ENCODE measurements around the gene RTTN. TPM values are rescaled to one million over a fixed set of nuclear protein-coding genes. Genes with fewer than 3 reads are reported as not detected.

RTTN gene
- polyA plus RNA-seq, 4 donors: 0.89 to 9.0 (median 2.4) TPM

- 74 to 90% (median 79%) methylated on average over 8 of the region's 8 CpGs for WGBS, 3 donors
- H3K9me3 ChIP-seq (ENCODE audit: control insufficient read depth in 2 of 2, insufficient read depth in 1 of 2, low read depth in 1 of 2, low read length in 1 of 2): peaks cover 0 to 4% of the 10 kb centered on the region in 2 donors
- H3K36me3 ChIP-seq (ENCODE audit: control insufficient read depth in 3 of 3, insufficient read depth in 2 of 3, low read depth in 1 of 3, low read length in 3 of 3): no peaks in the 10 kb centered on the region
- H3K4me1 ChIP-seq (ENCODE audit: control insufficient read depth in 3 of 3, insufficient read depth in 2 of 3, low read depth in 1 of 3, low read length in 2 of 3): no peaks in the 10 kb centered on the region
- no peaks in the 10 kb centered on the region for H3K27me3 ChIP-seq (ENCODE audit: control insufficient read depth in 3 of 3, insufficient read depth in 3 of 3, low read length in 3 of 3)
- no peak for FAIRE-seq
- DNase-seq: peak in 1 of 2 donors; percentile 12
- H3K27ac ChIP-seq (ENCODE audit: low read depth in 1 of 3, low read length in 2 of 3): no peak overlapping the region
- no peak overlapping the region for H3K4me3 ChIP-seq (ENCODE audit: low read depth in 1 of 3, low read length in 3 of 3)
These were observed 237.4 kb downstream of the RTTN start for GRCh38 chr18:69968039-69968438.

GRCh38 chr18:69963196-69963595 lies 242.3 kb downstream of the RTTN start:
- FAIRE-seq (no peak), DNase-seq (no peak)
- Histone ChIP-seq H3K9me3 (ENCODE audit: control insufficient read depth in 2 of 2, insufficient read depth in 1 of 2, low read depth in 1 of 2, low read length in 1 of 2) (no peaks in the 10 kb centered on the region), H3K36me3 (ENCODE audit: control insufficient read depth in 3 of 3, insufficient read depth in 2 of 3, low read depth in 1 of 3, low read length in 3 of 3) (no peaks in the 10 kb centered on the region), H3K4me3 (ENCODE audit: low read depth in 1 of 3, low read length in 3 of 3) (no peak overlapping the region), H3K27me3 (ENCODE audit: control insufficient read depth in 3 of 3, insufficient read depth in 3 of 3, low read length in 3 of 3) (no peaks in the 10 kb centered on the region), H3K27ac (ENCODE audit: low read depth in 1 of 3, low read length in 2 of 3) (no peak overlapping the region), H3K4me1 (ENCODE audit: control insufficient read depth in 3 of 3, insufficient read depth in 2 of 3, low read depth in 1 of 3, low read length in 2 of 3) (no peaks in the 10 kb centered on the region)
- 93 to 96% (median 93%) methylated on average over 4 of the region's 4 CpGs for WGBS, 3 donors

GRCh38 chr18:69961718-69962117 lies 243.8 kb downstream of the RTTN start:
- H3K36me3 ChIP-seq (ENCODE audit: control insufficient read depth in 3 of 3, insufficient read depth in 2 of 3, low read depth in 1 of 3, low read length in 3 of 3): no peaks in the 10 kb centered on the region
- no peaks in the 10 kb centered on the region for H3K4me1 ChIP-seq (ENCODE audit: control insufficient read depth in 3 of 3, insufficient read depth in 2 of 3, low read depth in 1 of 3, low read length in 2 of 3)
- FAIRE-seq (no peak), DNase-seq (no peak)
- H3K27ac ChIP-seq (ENCODE audit: low read depth in 1 of 3, low read length in 2 of 3): no peak overlapping the region
- no peaks in the 10 kb centered on the region for H3K27me3 ChIP-seq (ENCODE audit: control insufficient read depth in 3 of 3, insufficient read depth in 3 of 3, low read length in 3 of 3)
- WGBS, 3 donors: 94 to 97% (median 95%) methylated on average over 3 of the region's 3 CpGs
- H3K9me3 ChIP-seq (ENCODE audit: control insufficient read depth in 2 of 2, insufficient read depth in 1 of 2, low read depth in 1 of 2, low read length in 1 of 2): no peaks in the 10 kb centered on the region
- no peak overlapping the region for H3K4me3 ChIP-seq (ENCODE audit: low read depth in 1 of 3, low read length in 3 of 3)

- FAIRE-seq: no peak
- Histone ChIP-seq H3K4me1 (ENCODE audit: control insufficient read depth in 3 of 3, insufficient read depth in 2 of 3, low read depth in 1 of 3, low read length in 2 of 3) (peaks cover 0 to 4% (median 0%) of the 10 kb centered on the region in 3 donors), H3K27me3 (ENCODE audit: control insufficient read depth in 3 of 3, insufficient read depth in 3 of 3, low read length in 3 of 3) (no peaks in the 10 kb centered on the region), H3K27ac (ENCODE audit: low read depth in 1 of 3, low read length in 2 of 3) (no peak overlapping the region), H3K4me3 (ENCODE audit: low read depth in 1 of 3, low read length in 3 of 3) (no peak overlapping the region), H3K36me3 (ENCODE audit: control insufficient read depth in 3 of 3, insufficient read depth in 2 of 3, low read depth in 1 of 3, low read length in 3 of 3) (no peaks in the 10 kb centered on the region), H3K9me3 (ENCODE audit: control insufficient read depth in 2 of 2, insufficient read depth in 1 of 2, low read depth in 1 of 2, low read length in 1 of 2) (no peaks in the 10 kb centered on the region)
- no peak for DNase-seq
- WGBS, 3 donors: 66 to 89% (median 77%) methylated on average over 5 of the region's 5 CpGs
These were observed 247.1 kb downstream of the RTTN start for GRCh38 chr18:69958422-69958821.

- WGBS, 3 donors: 83 to 88% (median 84%) methylated on average over 3 of the region's 3 CpGs
- Histone ChIP-seq H3K27me3 (ENCODE audit: control insufficient read depth in 3 of 3, insufficient read depth in 3 of 3, low read length in 3 of 3) (no peaks in the 10 kb centered on the region), H3K36me3 (ENCODE audit: control insufficient read depth in 3 of 3, insufficient read depth in 2 of 3, low read depth in 1 of 3, low read length in 3 of 3) (no peaks in the 10 kb centered on the region), H3K9me3 (ENCODE audit: control insufficient read depth in 2 of 2, insufficient read depth in 1 of 2, low read depth in 1 of 2, low read length in 1 of 2) (no peaks in the 10 kb centered on the region), H3K4me3 (ENCODE audit: low read depth in 1 of 3, low read length in 3 of 3) (no peak overlapping the region), H3K4me1 (ENCODE audit: control insufficient read depth in 3 of 3, insufficient read depth in 2 of 3, low read depth in 1 of 3, low read length in 2 of 3) (peaks cover 0 to 4% (median 0%) of the 10 kb centered on the region in 3 donors), H3K27ac (ENCODE audit: low read depth in 1 of 3, low read length in 2 of 3) (no peak overlapping the region)
- DNase-seq (no peak), FAIRE-seq (no peak)
These were observed 247.7 kb downstream of the RTTN start for GRCh38 chr18:69957747-69958146.

- FAIRE-seq (no peak), DNase-seq (no peak)
- Histone ChIP-seq H3K4me1 (ENCODE audit: control insufficient read depth in 3 of 3, insufficient read depth in 2 of 3, low read depth in 1 of 3, low read length in 2 of 3) (peaks cover 0 to 4% (median 0%) of the 10 kb centered on the region in 3 donors), H3K36me3 (ENCODE audit: control insufficient read depth in 3 of 3, insufficient read depth in 2 of 3, low read depth in 1 of 3, low read length in 3 of 3) (no peaks in the 10 kb centered on the region), H3K27me3 (ENCODE audit: control insufficient read depth in 3 of 3, insufficient read depth in 3 of 3, low read length in 3 of 3) (no peaks in the 10 kb centered on the region), H3K4me3 (ENCODE audit: low read depth in 1 of 3, low read length in 3 of 3) (no peak overlapping the region), H3K9me3 (ENCODE audit: control insufficient read depth in 2 of 2, insufficient read depth in 1 of 2, low read depth in 1 of 2, low read length in 1 of 2) (no peaks in the 10 kb centered on the region), H3K27ac (ENCODE audit: low read depth in 1 of 3, low read length in 2 of 3) (peak overlapping the region in 1 of 3 donors; percentile 12)
- 56 to 73% (median 67%) methylated on average over 20 of the region's 20 CpGs for WGBS, 3 donors
These were observed 248.5 kb downstream of the RTTN start for GRCh38 chr18:69956665-69957620.

- no peak for FAIRE-seq
These were observed 249.4 kb downstream of the RTTN start for GRCh38 chr18:69956057-69956456.

GRCh38 chr18:69954719-69955480 lies 250.6 kb downstream of the RTTN start:
- DNase-seq (no peak), FAIRE-seq (no peak)
- peak overlapping the region in 1 of 3 donors; percentile 43 for H3K27ac ChIP-seq (ENCODE audit: low read depth in 1 of 3, low read length in 2 of 3)
- H3K4me3 ChIP-seq (ENCODE audit: low read depth in 1 of 3, low read length in 3 of 3): no peak overlapping the region
- no peaks in the 10 kb centered on the region for H3K9me3 ChIP-seq (ENCODE audit: control insufficient read depth in 2 of 2, insufficient read depth in 1 of 2, low read depth in 1 of 2, low read length in 1 of 2)
- peaks cover 0 to 4% (median 0%) of the 10 kb centered on the region in 3 donors for H3K4me1 ChIP-seq (ENCODE audit: control insufficient read depth in 3 of 3, insufficient read depth in 2 of 3, low read depth in 1 of 3, low read length in 2 of 3)
- H3K27me3 ChIP-seq (ENCODE audit: control insufficient read depth in 3 of 3, insufficient read depth in 3 of 3, low read length in 3 of 3): no peaks in the 10 kb centered on the region
- H3K36me3 ChIP-seq (ENCODE audit: control insufficient read depth in 3 of 3, insufficient read depth in 2 of 3, low read depth in 1 of 3, low read length in 3 of 3): no peaks in the 10 kb centered on the region
- 57 to 61% (median 59%) methylated on average over 5 of the region's 5 CpGs for WGBS, 3 donors

More at GRCh38 chr18:69956057-69956456, 249.4 kb downstream of the RTTN start:
- peak overlapping the region in 2 of 3 donors; percentile 15 to 55 for H3K27ac ChIP-seq (ENCODE audit: low read depth in 1 of 3, low read length in 2 of 3)
- no peaks in the 10 kb centered on the region for H3K9me3 ChIP-seq (ENCODE audit: control insufficient read depth in 2 of 2, insufficient read depth in 1 of 2, low read depth in 1 of 2, low read length in 1 of 2)
- 70 to 72% (median 70%) methylated on average over 5 of the region's 5 CpGs for WGBS, 3 donors
- H3K36me3 ChIP-seq (ENCODE audit: control insufficient read depth in 3 of 3, insufficient read depth in 2 of 3, low read depth in 1 of 3, low read length in 3 of 3): no peaks in the 10 kb centered on the region
- peaks cover 0 to 4% (median 0%) of the 10 kb centered on the region in 3 donors for H3K4me1 ChIP-seq (ENCODE audit: control insufficient read depth in 3 of 3, insufficient read depth in 2 of 3, low read depth in 1 of 3, low read length in 2 of 3)
- DNase-seq: no peak
- H3K27me3 ChIP-seq (ENCODE audit: control insufficient read depth in 3 of 3, insufficient read depth in 3 of 3, low read length in 3 of 3): no peaks in the 10 kb centered on the region
- H3K4me3 ChIP-seq (ENCODE audit: low read depth in 1 of 3, low read length in 3 of 3): no peak overlapping the region

Measured in small intestine (tissue), 7 donors.